H1 (cell line): ENCODE data around the gene AGRN. TPM values are rescaled to one million over a fixed set of nuclear protein-coding genes. Genes with fewer than 3 reads are reported as not detected.
A peak's percentile ranks its signal among the peaks of the same experiment; 100 is the strongest.

ENCODE experiments used
- CTCF ChIA-PET: fragments of 300-600 bp; sonication (Branson Sonifier 250); formaldehyde crosslinking; loops from one replicate; lab custom pipeline; 2021; ENCODE audit not compliant: partially characterized antibody; lab: Charles Lee
- POLR2A ChIA-PET: fragments of 300-600 bp; sonication (Branson Sonifier 250); formaldehyde crosslinking; loops from one replicate; lab custom pipeline; 2021; ENCODE audit warnings: inconsistent platforms; ENCODE audit not compliant: partially characterized antibody; lab: Charles Lee
- DNase-seq, 2 experiments: peaks; one replicate each; pipeline versions ENCODE4 v3.0.0 to v3.0.0-alpha.2; 2010 to 2022; ENCODE audit warnings: low spot score in 2 of 2, low read depth in 1 of 2, mixed read lengths in 1 of 2
- FAIRE-seq: peaks from 2 replicates; lab custom pipeline; 2011; peaks lifted over from hg19 to GRCh38; lab: Jason Lieb, UNC
- H2AFZ ChIP-seq: 2 replicates; pipeline ENCODE4 v1.8.1; 2012; ENCODE audit warnings: low read length, inconsistent platforms
- H2AK5ac ChIP-seq: 2 replicates; pipeline ENCODE4 v1.6.1; 2013; ENCODE audit warnings: low read depth, low read length
- H2BK120ac ChIP-seq: replicated peaks from 2 replicates; pipeline ENCODE3; 2013; ENCODE audit warnings: low read depth, low read length, inconsistent platforms
- H2BK12ac ChIP-seq: 2 replicates; pipeline ENCODE4 v1.6.1; 2013; ENCODE audit warnings: low read depth, low read length
- H2BK15ac ChIP-seq: 2 replicates; pipeline ENCODE4 v1.6.1; 2013; ENCODE audit warnings: low read length
- H2BK20ac ChIP-seq: 2 replicates; pipeline ENCODE4 v1.6.1; 2013; ENCODE audit warnings: low read length
- H2BK5ac ChIP-seq: 2 replicates; pipeline ENCODE4 v1.6.1; 2013; ENCODE audit warnings: low read depth, low read length
- H3K14ac ChIP-seq: 2 replicates; pipeline ENCODE4 v1.6.1; 2013; ENCODE audit warnings: inconsistent platforms; ENCODE audit not compliant: insufficient read length
- H3K18ac ChIP-seq: 2 replicates; pipeline ENCODE4 v1.6.1; 2013; ENCODE audit warnings: low read length; ENCODE audit errors: extremely low read depth
- H3K23ac ChIP-seq: 2 replicates; pipeline ENCODE4 v1.6.1; 2013; ENCODE audit warnings: inconsistent platforms; ENCODE audit not compliant: insufficient read length
- H3K23me2 ChIP-seq: 2 replicates; pipeline ENCODE4 v1.6.1; 2013; ENCODE audit warnings: low read depth, low read length
- H3K27ac ChIP-seq: 2 replicates; pipeline ENCODE4 v1.6.1; 2011; ENCODE audit warnings: low read depth, low read length, inconsistent platforms
- H3K27me3 ChIP-seq, 4 experiments: replicated peaks in 1 of 4; 1 replicate in 1 of 4; 2 replicates in 3 of 4; pipeline versions ENCODE4 v1.6.1 to v1.8.1; 2011 to 2013; ENCODE audit warnings: low read length in 3 of 4, mild to moderate bottlenecking in 3 of 4, inconsistent platforms in 2 of 4, mixed read lengths in 2 of 4, moderate library complexity in 1 of 4; ENCODE audit not compliant: control insufficient read depth in 3 of 4, insufficient read depth in 3 of 4; ENCODE audit errors: extremely low read depth in 1 of 4
- H3K36me3 ChIP-seq, 4 experiments: 2 replicates each; pipeline versions ENCODE4 v1.6.1 to v1.8.1; 2011 to 2013; ENCODE audit warnings: mild to moderate bottlenecking in 4 of 4, low read length in 3 of 4, moderate library complexity in 2 of 4, control low read depth in 1 of 4, inconsistent platforms in 1 of 4; ENCODE audit not compliant: insufficient read depth in 4 of 4, control insufficient read depth in 2 of 4
- H3K4ac ChIP-seq: replicated peaks from 2 replicates; pipeline ENCODE3; 2013; ENCODE audit warnings: low read length, low read depth, mixed read lengths, inconsistent platforms; ENCODE audit not compliant: insufficient read length
- H3K4me1 ChIP-seq, 4 experiments: replicated peaks in 1 of 4; 1 replicate in 1 of 4; 2 replicates in 3 of 4; pipeline versions ENCODE4 v1.6.1 to v1.8.1; 2011 to 2013; ENCODE audit warnings: low read length in 3 of 4, inconsistent platforms in 2 of 4, mixed read lengths in 1 of 4; ENCODE audit not compliant: insufficient read depth in 4 of 4, control insufficient read depth in 3 of 4
- H3K4me2 ChIP-seq, 2 experiments: 2 replicates each; pipeline versions ENCODE4 v1.6.1 to v1.8.1; 2011 to 2013; ENCODE audit warnings: low read depth in 2 of 2, low read length in 2 of 2, control low read depth in 1 of 2, inconsistent platforms in 1 of 2, mild to moderate bottlenecking in 1 of 2; ENCODE audit not compliant: insufficient read depth in 1 of 2
- H3K4me3 ChIP-seq, 4 experiments: fragments of 200-600, 300-600 bp in 1 of 4; sonication (generic), shearing (Covaris generic), sonication (Bioruptor Twin) in 1 of 4; 2 replicates each; pipeline versions ENCODE4 v1.5.1 to v1.8.1; 2011 to 2016; ENCODE audit warnings: low read length in 4 of 4, low read depth in 3 of 4, control low read depth in 2 of 4, inconsistent platforms in 2 of 4, mild to moderate bottlenecking in 2 of 4, mixed read lengths in 1 of 4, moderate library complexity in 1 of 4; ENCODE audit not compliant: insufficient read depth in 2 of 4; ENCODE audit errors: extremely low read depth in 1 of 4
- H3K56ac ChIP-seq: replicated peaks from 2 replicates; pipeline ENCODE3; 2013; ENCODE audit warnings: low read depth, mild to moderate bottlenecking, mixed read lengths, low read length, inconsistent platforms; ENCODE audit not compliant: insufficient read length
- H3K79me1 ChIP-seq: 2 replicates; pipeline ENCODE4 v1.6.1; 2013; ENCODE audit warnings: low read depth, low read length, control low read depth
- H3K79me2 ChIP-seq, 2 experiments: 2 replicates each; pipeline versions ENCODE4 v1.6.1 to v1.8.1; 2012 to 2013; ENCODE audit warnings: low read length in 2 of 2, mild to moderate bottlenecking in 2 of 2, inconsistent platforms in 1 of 2; ENCODE audit not compliant: insufficient read depth in 2 of 2, control insufficient read depth in 1 of 2
- H3K9ac ChIP-seq, 4 experiments: replicated peaks in 1 of 4; 1 replicate in 1 of 4; 2 replicates in 3 of 4; pipeline versions ENCODE4 v1.6.1 to v1.8.1; 2011 to 2013; ENCODE audit warnings: low read depth in 3 of 4, low read length in 3 of 4, control low read depth in 2 of 4, mild to moderate bottlenecking in 2 of 4, moderate library complexity in 2 of 4, inconsistent platforms in 1 of 4; ENCODE audit errors: extremely low read depth in 1 of 4
- H3K9me3 ChIP-seq, 2 experiments: 2 replicates each; pipeline versions ENCODE4 v1.6.1 to v1.8.1; 2012 to 2013; ENCODE audit warnings: mild to moderate bottlenecking in 2 of 2, moderate library complexity in 2 of 2, control low read depth in 1 of 2, inconsistent platforms in 1 of 2, low read depth in 1 of 2, low read length in 1 of 2, mixed read lengths in 1 of 2; ENCODE audit not compliant: insufficient read depth in 2 of 2
- H4K20me1 ChIP-seq, 2 experiments: replicated peaks in 1 of 2; 2 replicates each; pipeline versions ENCODE3 to v1.8.1; 2011 to 2013; ENCODE audit warnings: inconsistent platforms in 2 of 2, low read length in 2 of 2, mild to moderate bottlenecking in 1 of 2; ENCODE audit not compliant: insufficient read depth in 2 of 2, control insufficient read depth in 1 of 2
- H4K5ac ChIP-seq: 2 replicates; pipeline ENCODE4 v1.6.1; 2013; ENCODE audit warnings: low read length, low read depth, mixed read lengths, inconsistent platforms; ENCODE audit not compliant: insufficient read length
- H4K8ac ChIP-seq: 2 replicates; pipeline ENCODE4 v1.8.0; 2013; ENCODE audit warnings: mild to moderate bottlenecking, moderate library complexity, low read length, inconsistent platforms; ENCODE audit not compliant: insufficient read depth; ENCODE audit errors: extremely low read depth
- H4K91ac ChIP-seq: replicated peaks from 2 replicates; pipeline ENCODE3; 2013; ENCODE audit warnings: low read length, mixed read lengths, inconsistent platforms; ENCODE audit not compliant: insufficient read length
- ASH2L ChIP-seq: fragments of 200-600, 300-600 bp; sonication (generic); IDR thresholded peaks from one replicate; pipeline ENCODE4 v1.7.1; 2017; ENCODE audit warnings: low read length
- EZH2 ChIP-seq: fragments of 200-600 bp; sonication (generic); IDR thresholded peaks from 2 replicates; pipeline ENCODE4 v1.7.1; 2012; ENCODE audit warnings: low read depth, mild to moderate bottlenecking, moderate library complexity, low read length, inconsistent platforms; ENCODE audit not compliant: severe bottlenecking
- GABPA ChIP-seq: IDR thresholded peaks from 2 replicates; pipeline ENCODE4 v1.6.1; 2011; ENCODE audit warnings: mild to moderate bottlenecking, low read length, moderate library complexity, borderline replicate concordance; ENCODE audit not compliant: insufficient read depth
- KDM4A ChIP-seq: IDR thresholded peaks from one replicate; pipeline ENCODE4 v1.7.1; 2012; ENCODE audit warnings: low read depth, mild to moderate bottlenecking, moderate library complexity, low read length, inconsistent platforms; ENCODE audit not compliant: severe bottlenecking
- YY1 ChIP-seq: IDR thresholded peaks from 2 replicates; pipeline ENCODE4 v1.6.1; 2011; ENCODE audit warnings: low read depth, mild to moderate bottlenecking, low read length
- WGBS, 2 experiments: shearing (Covaris generic) in 1 of 2; methylation state at CpG; one replicate each; pipeline versions ENCODE4 v1.1.6 to v1.1.7; 2013 to 2015; ENCODE audit warnings: low lambda C conversion rate in 2 of 2, mixed read lengths in 2 of 2, inconsistent platforms in 1 of 2, low coverage in 1 of 2, missing lambda C conversion rate in 1 of 2; ENCODE audit not compliant: insufficient replicate concordance in 2 of 2, insufficient coverage in 1 of 2, insufficient read length in 1 of 2; ENCODE audit errors: extremely low coverage in 1 of 2, missing lambda C conversion rate in 1 of 2; 5-methylcytosine and 5-hydroxymethylcytosine counted together
- polyA plus RNA-seq, 7 experiments: library from polyadenylated mRNA; depleted of rRNA in 3 of 7; stranded (reverse) in 5 of 7; unstranded in 2 of 7; fragments of >200 nt in 5 of 7; fragments of 200-250 nt in 2 of 7; gene quantifications; 1 replicate in 5 of 7; 2 replicates in 1 of 7; 4 replicates in 1 of 7; pipeline versions ENCODE4 v1.2.1 to v1.2.3, GENCODE V29; 2011 to 2013; ENCODE audit warnings: missing spikeins in 2 of 7, mixed read lengths in 2 of 7
- total RNA-seq: library from RNA; stranded (reverse); fragmentation: NEBNext Ultra II Directional; extraction: Animal tissue kit (Norgen Biotek cat#: 25700); gene quantifications from 2 replicates; pipeline ENCODE4 v1.2.1, GENCODE V29; 2021

The AGRN gene
- total and polyA plus RNA-seq, 2 of the 8 experiments (the other 6 are each of a cell fraction or from before 2014, with no cell fraction given): 52.3 to 155 TPM

- ChIA-PET POLR2A (interaction anchor here (0.8 to 1.4 kb wide), 5 partner anchors 9 to 64 kb away, joined by 3 to 5 read pairs (median 4); no protein-coding TSS in a partner anchor), CTCF (interaction anchor here (0.8 to 7.0 kb wide), 7 partner anchors 13 to 94 kb away, joined by 3 to 53 read pairs (median 4); partner anchors contain the start of gene PERM1)
- H3K9me3 ChIP-seq: no peaks in the 10 kb centered on the region
- no peaks in the 10 kb centered on the region; a peak in 2 of 8 replicates for H3K36me3 ChIP-seq
- no peak overlapping the region for H3K14ac ChIP-seq
- peaks cover 11 to 70% (median 53%) of the 10 kb centered on the region in 4 experiments for H3K27me3 ChIP-seq
- peaks cover 0 to 20% of the 10 kb centered on the region in 2 experiments for H4K20me1 ChIP-seq
- H3K4me1 ChIP-seq: peaks cover 0 to 13% (median 7%) of the 10 kb centered on the region in 4 experiments; a peak in 5 of 7 replicates
- H3K4me3 ChIP-seq: peak overlapping the region in 3 of 4 experiments; percentile 22 to 50 (median 23); a peak in 6 of 8 replicates
- H3K56ac ChIP-seq: no peak overlapping the region
- H2BK20ac ChIP-seq: no peak overlapping the region
- peaks cover 10% of the 10 kb centered on the region; the same call in 1 of the 2 replicates for H3K23me2 ChIP-seq
- no peak overlapping the region for H3K9ac ChIP-seq
- H3K23ac ChIP-seq: no peak overlapping the region
- 27% methylated on average over 25 of the region's 33 CpGs; no CpG with 5 or more reads in 1 of the 2 experiments for WGBS, 2 experiments
- no peak overlapping the region for H3K27ac ChIP-seq
- no peak overlapping the region for H2AK5ac ChIP-seq
- H3K79me2 ChIP-seq: peaks cover 0 to 3% of the 10 kb centered on the region in 2 experiments; a peak in 1 of 4 replicates
- H4K91ac ChIP-seq: no peak overlapping the region
- no peak for FAIRE-seq
- H2BK15ac ChIP-seq: no peak overlapping the region
- H3K18ac ChIP-seq: no peak overlapping the region
- no peak overlapping the region for H2AFZ ChIP-seq
- H2BK5ac ChIP-seq: no peak overlapping the region
- peak; percentile 55 for TF ChIP-seq YY1
- peak; percentile 32 for TF ChIP-seq KDM4A
- TF ChIP-seq ASH2L: no peak
- peak; percentile 22; the same call in 1 of the 2 replicates for TF ChIP-seq GABPA
- TF ChIP-seq EZH2: peak; percentile 24
- H3K4me2 ChIP-seq: peak overlapping the region; percentile 46 to 61
- H3K79me1 ChIP-seq: no peaks in the 10 kb centered on the region; the same call in 1 of the 2 replicates
- no peak overlapping the region for H2BK12ac ChIP-seq
- H2BK120ac ChIP-seq: no peak overlapping the region
- H4K5ac ChIP-seq: no peak overlapping the region
- H4K8ac ChIP-seq: no peak overlapping the region
- DNase-seq: peak in 1 of 2 experiments; percentile 71
- H3K4ac ChIP-seq: no peak overlapping the region
These were observed 49.5 kb upstream of the AGRN start for GRCh38 chr1:970242-970972.
